PFSK-1 (cell line): ENCODE data around the gene TTLL5.

Experiments used
- FOXP2 ChIP-seq: optimal IDR thresholded peaks from 2 replicates; pipeline ENCODE3; 2011; ENCODE audit warnings: borderline replicate concordance, control low read depth, inconsistent platforms; ENCODE audit not compliant: insufficient read depth; ENCODE audit errors: extremely low read length, extremely low read depth
- POLR2AphosphoS5 ChIP-seq: IDR thresholded peaks from 2 replicates; pipeline ENCODE4 v1.6.1; 2012; ENCODE audit warnings: low read depth, mild to moderate bottlenecking, control low read depth, low read length, moderate library complexity
- REST ChIP-seq, 2 experiments: IDR thresholded peaks; 2 replicates each; pipeline versions ENCODE4 v1.6.1 to v1.8.0; 2011 to 2012; ENCODE audit warnings: low read depth in 2 of 2, low read length in 2 of 2, control low read depth in 1 of 2, inconsistent platforms in 1 of 2, mild to moderate bottlenecking in 1 of 2, moderate library complexity in 1 of 2; ENCODE audit not compliant: insufficient read depth in 1 of 2
- SIN3A ChIP-seq: IDR thresholded peaks from 2 replicates; pipeline ENCODE4 v1.6.1; 2012; ENCODE audit warnings: mild to moderate bottlenecking, low read length, moderate library complexity, borderline replicate concordance; ENCODE audit not compliant: insufficient read depth
- TAF1 ChIP-seq: IDR thresholded peaks from 2 replicates; pipeline ENCODE4 v1.6.1; 2012; ENCODE audit warnings: low read length, control low read depth, borderline replicate concordance; ENCODE audit not compliant: insufficient read depth

- TF ChIP-seq POLR2AphosphoS5 (no peak), TAF1 (no peak), REST (IDR thresholded peaks at IDR 0.05; ENCODE audit: insufficient read depth in 1 of 2, low read depth in 2 of 2, low read length in 2 of 2) (no peak), FOXP2 (no peak), SIN3A (no peak)
These were observed 87.3 kb downstream of the TTLL5 start for GRCh38 chr14:75748336-75748735.
